GM04503 (cell line): ENCODE data around the gene OSBPL10.
"Not testable (repeated sequence)": the region's sequence is repeated elsewhere in the genome, so short reads cannot be mapped to it uniquely, and the experiment has no call there.

Experiments used
- DNase-seq: peaks from one replicate; pipeline ENCODE4 v3.0.0-alpha.2; 2012; ENCODE audit warnings: low read depth

OSBPL10 gene

DNA sequence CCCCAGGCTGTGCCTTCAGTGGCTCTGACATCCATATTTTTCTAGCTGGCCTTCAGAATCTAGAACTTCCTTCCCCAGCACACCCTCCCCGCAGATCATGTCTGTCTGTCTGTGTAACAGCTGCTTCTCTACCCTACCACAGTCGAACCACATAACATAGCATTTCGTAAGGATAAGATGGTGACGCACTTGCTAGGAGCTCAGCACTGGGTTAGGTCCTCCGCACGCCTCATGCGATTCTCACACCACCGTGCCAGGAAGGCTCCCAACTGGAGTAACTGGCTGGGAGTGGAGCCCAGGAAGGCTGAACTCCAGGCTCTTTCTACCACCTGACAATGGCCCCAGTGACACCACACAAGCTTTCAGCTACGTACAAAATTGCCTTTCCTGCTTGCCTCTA is 279.8 kb downstream of the OSBPL10 start:
- no peak for DNase-seq

GRCh38 chr3:31699309-31699953 is 281.6 kb downstream of the OSBPL10 start:
- no peak for DNase-seq

DNA sequence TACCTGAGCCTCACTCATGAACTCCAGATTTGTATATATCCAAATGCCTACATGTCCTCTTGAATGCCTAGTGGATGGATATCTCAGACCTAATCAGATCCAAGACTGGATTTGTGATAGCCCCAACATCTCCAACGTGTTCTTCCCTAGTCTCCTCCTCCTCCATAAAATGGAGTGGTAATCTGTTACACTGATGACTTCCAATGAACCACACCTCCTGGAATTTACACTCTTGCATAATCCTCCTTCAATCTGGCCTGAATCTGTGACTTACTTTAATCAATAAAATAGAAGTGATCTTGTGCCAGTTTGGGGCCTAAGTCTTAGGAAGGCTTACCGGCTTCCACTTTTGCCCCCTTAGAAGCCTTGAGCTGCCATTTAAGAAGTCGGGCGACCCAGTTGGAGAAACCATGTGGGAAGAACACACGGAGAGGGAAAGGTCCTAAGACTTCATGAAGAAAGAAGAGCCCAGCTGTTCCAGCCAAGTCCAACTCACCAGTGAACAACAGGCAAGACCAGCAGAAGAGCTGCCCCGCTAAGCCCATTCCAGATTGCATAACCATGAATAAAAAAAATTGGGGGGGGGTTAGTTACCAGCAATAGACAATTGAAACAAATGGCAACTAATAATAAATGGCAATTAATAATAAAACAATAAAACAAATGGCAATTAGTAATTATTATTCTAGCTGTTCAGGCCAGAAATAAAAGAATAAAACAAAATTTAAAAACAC is 284.1 kb downstream of the OSBPL10 start:
- DNase-seq: no peak

- no peak for DNase-seq
Measured at GRCh38 chr3:31696009-31696297, 285.1 kb downstream of the OSBPL10 start.

DNA sequence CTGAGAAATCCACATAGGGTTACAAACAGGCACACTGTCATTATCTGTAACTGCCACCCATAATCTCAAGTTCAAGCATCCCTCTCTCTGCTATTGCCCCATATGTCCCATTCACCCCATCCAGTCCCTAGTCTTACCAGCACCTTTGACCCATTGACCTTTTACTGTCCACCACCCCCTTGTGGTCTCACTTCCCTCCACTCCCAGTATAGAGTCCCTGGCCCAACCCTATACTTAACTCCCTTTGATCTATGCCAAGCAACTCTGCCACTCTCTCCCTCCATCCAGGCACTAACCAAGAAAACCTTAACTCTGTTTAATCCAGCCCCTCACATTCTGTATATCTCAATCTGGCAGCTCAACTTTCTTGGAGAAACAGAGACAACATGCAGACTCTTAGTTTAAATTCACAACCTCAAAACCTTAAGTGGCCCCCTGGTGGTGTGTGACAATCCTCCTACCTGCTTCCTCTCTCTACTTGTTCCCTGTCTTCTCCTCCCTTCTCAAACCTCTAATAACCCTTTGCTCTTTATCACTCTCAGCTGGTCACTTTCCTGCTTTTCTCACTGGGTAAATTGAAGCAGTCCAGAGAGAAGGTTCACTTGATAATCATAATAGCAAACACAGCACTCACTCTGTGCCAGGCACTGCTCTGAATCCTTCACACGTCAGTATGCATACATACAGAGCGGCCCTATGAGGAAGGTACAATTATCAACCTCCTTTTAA is 285.6 kb downstream of the OSBPL10 start:
- no peak for DNase-seq

- no peak for DNase-seq
Measured at GRCh38 chr3:31693346-31693745, 287.7 kb downstream of the OSBPL10 start.

GRCh38 chr3:31692751-31693150 is 288.3 kb downstream of the OSBPL10 start:
- DNase-seq: no peak

DNA sequence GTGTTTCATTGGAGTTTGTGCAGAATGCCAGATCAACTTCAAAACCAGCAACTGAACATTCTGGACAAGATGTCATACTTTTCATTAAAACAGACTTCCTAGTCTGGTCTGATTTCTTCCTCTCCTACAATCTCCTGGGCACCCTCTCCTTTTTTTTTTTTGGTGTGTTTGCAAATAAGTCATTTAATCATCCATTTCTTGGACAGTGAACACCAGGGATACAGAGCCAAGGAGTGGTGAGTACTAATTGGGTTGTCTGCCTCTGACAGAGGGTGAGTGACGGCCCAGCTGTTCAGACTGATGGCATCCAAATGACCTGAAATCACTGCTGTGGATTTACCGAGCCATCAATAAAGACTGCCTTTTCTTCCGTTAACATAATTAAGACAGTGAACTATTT is 290.3 kb downstream of the OSBPL10 start:
- DNase-seq: no peak

DNA sequence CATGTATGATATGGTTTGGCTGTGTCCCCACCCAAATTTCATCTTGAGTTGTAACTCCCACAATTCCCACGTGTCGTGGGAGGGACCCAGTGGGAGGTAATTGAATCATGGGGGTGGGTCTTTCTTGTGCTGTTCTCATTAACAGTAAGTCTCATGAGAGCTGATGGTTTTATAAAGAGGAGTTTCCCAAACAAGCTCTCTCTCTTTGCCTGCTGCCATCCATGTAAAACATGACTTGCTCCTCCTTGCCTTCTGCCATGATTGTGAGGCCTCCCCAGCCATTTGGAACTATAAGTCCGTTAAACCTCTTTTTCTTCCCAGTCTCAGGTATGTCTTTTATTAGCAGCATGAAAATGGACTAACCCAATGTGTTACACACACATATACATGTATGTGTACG is 291.5 kb downstream of the OSBPL10 start:
- DNase-seq: not testable (repeated sequence)

DNA sequence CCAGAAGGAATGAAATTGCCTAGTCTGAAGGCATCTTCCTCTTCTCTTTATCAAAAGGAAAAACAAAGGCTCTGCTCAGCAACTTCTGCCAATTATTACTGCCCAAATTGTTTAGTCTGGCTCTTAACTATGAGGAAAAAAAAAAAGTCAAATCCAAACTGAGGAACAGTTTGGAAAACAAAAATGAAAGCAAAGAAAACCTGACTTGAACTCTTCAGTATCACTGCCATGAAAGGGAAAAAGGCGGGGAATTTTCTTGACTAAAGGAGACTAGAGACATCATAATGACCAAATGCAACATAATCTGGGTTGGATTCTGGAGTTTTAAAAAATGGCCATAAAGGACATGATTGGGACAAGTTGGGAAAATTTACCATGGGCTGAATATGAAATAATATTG is 292.1 kb downstream of the OSBPL10 start:
- no peak for DNase-seq

GRCh38 chr3:31687020-31687802 is 293.9 kb downstream of the OSBPL10 start:
- no peak for DNase-seq

DNA sequence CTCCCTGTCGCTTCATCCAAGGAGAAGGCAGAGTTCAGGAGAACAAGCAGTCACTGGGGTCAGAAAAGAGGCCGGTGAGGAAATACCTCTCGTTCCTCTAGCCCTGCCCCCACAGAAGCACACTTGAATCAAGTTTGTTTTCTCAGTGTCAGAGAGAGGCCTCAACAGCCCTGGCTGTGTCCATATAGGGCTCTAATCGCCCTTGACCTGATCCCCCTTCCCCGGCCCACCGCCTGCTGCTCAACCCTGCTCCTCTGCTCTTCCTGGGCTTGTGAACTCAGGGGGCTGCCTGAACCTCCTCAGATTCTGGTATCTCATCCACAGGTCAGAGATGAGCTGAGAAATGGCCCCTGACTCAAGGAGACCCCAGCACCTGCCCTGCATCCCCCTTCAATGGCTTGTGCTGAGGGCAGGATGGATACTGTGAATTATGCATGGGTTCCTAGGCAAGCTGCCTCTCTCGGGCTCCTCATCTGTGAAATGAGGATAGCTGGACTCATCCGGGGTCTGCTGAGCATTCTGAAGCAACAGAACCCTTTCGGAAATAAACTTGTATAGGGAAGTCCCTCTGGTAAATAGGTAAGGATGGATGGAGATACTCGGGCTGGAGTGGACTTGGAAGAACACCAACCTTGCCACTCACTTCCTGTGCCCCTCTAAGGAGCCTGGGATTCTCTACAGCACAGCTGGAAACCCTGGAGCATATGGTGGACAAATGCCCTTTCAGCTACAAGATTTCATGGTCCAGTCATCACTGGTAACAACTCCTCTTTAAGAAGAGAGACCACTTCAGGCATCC is 300.8 kb downstream of the OSBPL10 start:
- no peak for DNase-seq

DNA sequence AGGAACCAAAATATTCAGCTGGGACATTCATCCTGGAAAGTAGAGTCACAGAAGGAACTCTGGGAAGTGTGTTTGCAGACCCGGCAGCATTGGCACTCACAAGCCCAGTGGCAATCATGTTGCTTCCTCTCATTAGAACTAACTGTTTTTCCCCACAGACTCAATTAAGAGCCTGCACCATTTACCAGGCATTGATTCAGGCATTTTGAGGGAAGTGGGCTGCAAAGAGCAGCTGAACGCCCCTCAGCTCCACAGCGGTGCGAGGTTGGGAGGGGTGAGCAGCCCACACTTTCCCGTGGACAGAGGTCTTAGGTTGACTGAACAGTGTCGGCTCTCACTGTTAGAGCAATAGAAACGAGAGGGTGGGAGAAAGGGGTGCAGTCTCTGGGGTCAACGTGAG is 304.5 kb downstream of the OSBPL10 start:
- no peak for DNase-seq

DNA sequence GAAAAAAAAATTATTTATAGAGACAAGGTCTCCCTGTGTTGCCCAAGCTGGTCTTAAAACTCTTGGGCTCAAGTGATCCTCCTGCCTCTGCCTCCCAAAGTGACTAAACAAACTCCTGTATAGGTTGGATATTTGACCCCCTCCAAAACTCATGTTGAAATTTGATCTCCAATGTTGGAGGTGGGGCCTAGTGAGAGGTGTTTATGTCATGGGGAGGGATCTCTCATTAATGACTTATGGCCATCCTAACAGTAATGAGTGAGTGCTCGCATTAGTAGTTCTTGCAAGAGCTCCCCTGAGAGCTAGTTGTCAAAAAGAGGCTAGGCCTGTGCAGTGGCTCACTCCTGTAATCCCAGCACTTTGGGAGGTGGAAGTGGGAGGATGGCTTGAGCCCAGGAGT is 307.1 kb downstream of the OSBPL10 start:
- DNase-seq: no peak

DNA sequence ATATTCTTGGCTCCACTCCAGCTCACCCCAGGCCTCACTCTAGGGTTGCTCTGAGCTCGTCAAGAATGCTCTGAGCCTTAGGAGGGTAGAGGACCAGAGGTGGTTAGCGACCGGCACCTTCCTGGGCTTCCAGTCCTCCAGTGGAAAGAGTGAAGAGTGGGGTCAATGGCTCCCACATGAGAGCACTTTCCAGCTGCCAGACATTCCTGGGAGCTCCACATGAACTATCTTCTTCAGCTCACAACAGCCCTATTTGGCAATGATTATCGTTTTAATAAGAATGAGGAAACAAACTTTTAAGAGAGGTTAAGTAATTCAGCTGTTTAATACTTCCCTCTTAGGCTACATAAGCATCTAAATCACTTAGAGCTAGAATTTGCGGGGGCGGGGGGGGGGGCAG is 309.1 kb downstream of the OSBPL10 start:
- no peak for DNase-seq

GRCh38 chr3:31671451-31671850 is 309.6 kb downstream of the OSBPL10 start:
- no peak for DNase-seq

DNA sequence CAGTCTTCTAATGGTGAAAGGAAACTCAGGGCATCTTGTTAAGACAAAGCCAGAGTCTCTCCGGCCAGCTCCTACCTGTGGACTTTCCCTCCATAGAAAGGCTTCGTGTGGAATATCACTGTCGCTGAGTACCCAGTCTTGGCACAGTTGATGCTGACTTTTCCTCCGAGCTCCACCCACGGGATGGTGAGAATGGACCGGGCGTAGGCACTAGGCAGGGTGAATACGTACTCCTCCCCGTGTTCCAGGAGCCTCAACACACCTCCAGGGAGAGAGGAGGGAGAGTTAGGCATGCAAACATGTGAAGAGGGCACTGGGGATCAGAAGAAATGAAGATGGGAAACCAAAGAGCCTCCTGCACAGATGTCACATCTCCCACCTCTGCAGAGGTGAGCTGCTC is 310.3 kb downstream of the OSBPL10 start:
- DNase-seq: no peak

DNA sequence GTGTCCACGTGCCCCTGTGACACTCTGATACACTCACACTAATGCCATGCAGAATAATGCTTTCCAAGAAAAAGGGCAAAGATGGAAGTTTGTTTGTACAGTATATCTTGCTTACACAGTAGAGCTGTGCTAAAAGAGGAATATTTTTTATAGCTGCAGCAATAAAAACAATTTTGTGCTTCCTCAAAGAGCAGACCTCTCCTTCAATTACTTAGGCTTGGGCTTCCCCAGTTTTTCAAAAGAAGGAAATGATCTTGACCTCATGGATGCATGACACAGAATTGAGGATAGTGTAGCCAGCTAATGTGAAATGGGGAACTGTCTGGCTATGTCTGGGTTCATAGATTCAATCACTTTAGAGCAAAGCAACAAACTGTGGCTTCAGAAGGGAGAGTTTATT is 310.9 kb downstream of the OSBPL10 start:
- no peak for DNase-seq

DNA sequence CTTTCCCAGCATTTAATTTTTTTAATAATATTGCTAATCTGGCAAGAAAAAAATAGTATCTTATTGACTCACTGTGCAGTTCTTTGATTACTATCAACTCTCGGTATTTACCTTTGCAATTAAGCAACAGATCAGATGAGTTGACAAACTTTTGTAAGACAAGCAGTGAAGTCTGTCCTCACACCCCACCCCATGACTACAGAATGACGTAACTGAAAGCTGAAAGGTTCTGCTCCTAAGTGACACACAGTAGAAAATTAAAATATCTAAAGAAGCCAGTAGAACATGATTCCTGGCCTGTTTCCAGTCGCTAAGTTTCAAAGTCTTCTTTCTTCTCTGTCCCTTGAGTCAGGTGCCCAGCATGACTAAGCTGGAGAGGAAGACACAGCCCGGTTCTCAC is 312.8 kb downstream of the OSBPL10 start:
- no peak for DNase-seq

- no peak for DNase-seq
Measured at GRCh38 chr3:31667582-31667981, 313.5 kb downstream of the OSBPL10 start.

GRCh38 chr3:31664031-31664430 is 317.0 kb downstream of the OSBPL10 start:
- no peak for DNase-seq
